ENCODE data around the gene TMEM123. TPM values are rescaled to one million over a fixed set of nuclear protein-coding genes. Genes with fewer than 3 reads are reported as not detected.

The TMEM123 gene
- total and polyA plus RNA-seq, 2 donors (not counting 1 experiment from before 2014, with no cell fraction given) = 36.7 to 422 TPM

DNA sequence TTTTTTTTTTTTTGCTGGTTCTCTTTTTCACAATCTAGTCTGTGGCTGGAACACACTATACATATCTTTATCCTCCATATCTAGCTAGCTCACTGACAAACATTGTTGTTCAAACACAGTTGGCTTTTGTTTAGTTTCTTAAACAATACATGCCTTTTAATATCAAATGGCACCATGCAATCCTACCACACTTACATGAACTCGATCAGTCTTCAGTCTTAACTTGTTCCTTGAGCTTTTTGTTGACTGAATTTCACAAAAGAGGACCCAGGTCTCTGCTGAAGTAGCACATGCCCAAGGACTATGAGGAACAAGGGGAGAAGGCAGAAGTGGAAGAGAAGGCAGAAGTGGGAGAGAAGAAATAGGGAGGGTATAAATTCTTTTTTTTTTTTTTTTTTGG is 25.5 kb downstream of the TMEM123 start:
- Histone ChIP-seq H3K9me3 (ENCODE audit: control extremely low read depth in 1 of 3, control insufficient read depth in 2 of 3, insufficient read depth in 1 of 3, low read length in 2 of 3) (peaks cover 0 to 1% (median 0%) of the 10 kb centered on the region in 3 donors), H3K4me2 (replicated peaks; ENCODE audit: low read depth, low read length, poor library complexity, severe bottlenecking) (no peak overlapping the region), H3K9ac (ENCODE audit: low read length) (no peak overlapping the region), H2AFZ (ENCODE audit: insufficient read depth, low read depth, low read length, poor library complexity, severe bottlenecking) (no peak overlapping the region), H3K4me1 (ENCODE audit: control insufficient read depth in 2 of 2, insufficient read depth in 2 of 2, low read length in 2 of 2) (peaks cover 25 to 28% of the 10 kb centered on the region in 2 donors), H3K4me3 (ENCODE audit: control extremely low read depth in 1 of 5, extremely low read depth in 1 of 5, insufficient read depth in 1 of 5, low read depth in 2 of 5, low read length in 4 of 5) (no peak overlapping the region), H3K27ac (ENCODE audit: low read length in 2 of 2) (no peak overlapping the region), H3K27me3 (replicated peaks in 1 of 4; ENCODE audit: control extremely low read depth in 1 of 4, control insufficient read depth in 3 of 4, insufficient read depth in 4 of 4, low read length in 3 of 4) (no peaks in the 10 kb centered on the region), H3K36me3 (replicated peaks in 1 of 2; ENCODE audit: control extremely low read depth in 1 of 2, control insufficient read depth in 1 of 2, extremely low read depth in 1 of 2, insufficient read depth in 2 of 2, low read length in 1 of 2) (peaks cover 6 to 11% of the 10 kb centered on the region in 2 experiments), H4K20me1 (ENCODE audit: control insufficient read depth, insufficient read depth, low read length, poor library complexity, severe bottlenecking) (peaks cover 9% of the 10 kb centered on the region), H3K79me2 (ENCODE audit: control insufficient read depth, insufficient read depth, low read length) (peaks cover 71% of the 10 kb centered on the region)
- WGBS (ENCODE audit: insufficient coverage) = no CpG with 5 or more reads among the region's 1 CpG
- Mint-ChIP-seq H3K4me1 (peaks cover 66% of the 10 kb centered on the region), H3K27ac (no peak overlapping the region), H3K9me3 (ENCODE audit: insufficient read depth) (no peaks in the 10 kb centered on the region), H3K4me3 (no peak overlapping the region), H3K27me3 (no peaks in the 10 kb centered on the region)
- intact Hi-C loops (cut with micrococcal nuclease) = no loop called here
- ChIA-PET POLR2A (interaction anchor here (0.7 kb wide), 1 partner anchor 127 kb away, joined by 6 read pairs; no protein-coding TSS in a partner anchor), CTCF (interaction anchor here (2.2 kb wide), 1 partner anchor 34 kb away, joined by 6 read pairs; no protein-coding TSS in a partner anchor)
- TF ChIP-seq, protein P1, sequence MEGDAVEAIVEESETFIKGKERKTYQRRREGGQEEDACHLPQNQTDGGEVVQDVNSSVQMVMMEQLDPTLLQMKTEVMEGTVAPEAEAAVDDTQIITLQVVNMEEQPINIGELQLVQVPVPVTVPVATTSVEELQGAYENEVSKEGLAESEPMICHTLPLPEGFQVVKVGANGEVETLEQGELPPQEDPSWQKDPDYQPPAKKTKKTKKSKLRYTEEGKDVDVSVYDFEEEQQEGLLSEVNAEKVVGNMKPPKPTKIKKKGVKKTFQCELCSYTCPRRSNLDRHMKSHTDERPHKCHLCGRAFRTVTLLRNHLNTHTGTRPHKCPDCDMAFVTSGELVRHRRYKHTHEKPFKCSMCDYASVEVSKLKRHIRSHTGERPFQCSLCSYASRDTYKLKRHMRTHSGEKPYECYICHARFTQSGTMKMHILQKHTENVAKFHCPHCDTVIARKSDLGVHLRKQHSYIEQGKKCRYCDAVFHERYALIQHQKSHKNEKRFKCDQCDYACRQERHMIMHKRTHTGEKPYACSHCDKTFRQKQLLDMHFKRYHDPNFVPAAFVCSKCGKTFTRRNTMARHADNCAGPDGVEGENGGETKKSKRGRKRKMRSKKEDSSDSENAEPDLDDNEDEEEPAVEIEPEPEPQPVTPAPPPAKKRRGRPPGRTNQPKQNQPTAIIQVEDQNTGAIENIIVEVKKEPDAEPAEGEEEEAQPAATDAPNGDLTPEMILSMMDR (IDR thresholded peaks at IDR 0.05) = no peak
- DNase-seq (no peak), ATAC-seq (ENCODE audit: low read depth) (no peak)

GRCh38 chr11:102426570-102426969 is 26.0 kb downstream of the TMEM123 start:
- no peak for TF ChIP-seq EZH2 (IDR thresholded peaks at IDR 0.05; ENCODE audit: borderline replicate concordance, insufficient read depth, low read depth, low read length, poor library complexity, severe bottlenecking)
- TF ChIP-seq, protein P1 (IDR thresholded peaks at IDR 0.05) = no peak
- ATAC-seq (ENCODE audit: low read depth) = no peak
- Histone ChIP-seq H2AFZ (ENCODE audit: insufficient read depth, low read depth, low read length, poor library complexity, severe bottlenecking) (no peak overlapping the region), H3K27me3 (replicated peaks in 1 of 4; ENCODE audit: control extremely low read depth in 1 of 4, control insufficient read depth in 3 of 4, insufficient read depth in 4 of 4, low read length in 3 of 4) (no peaks in the 10 kb centered on the region), H3K4me3 (ENCODE audit: control extremely low read depth in 1 of 5, extremely low read depth in 1 of 5, insufficient read depth in 1 of 5, low read depth in 2 of 5, low read length in 4 of 5) (no peak overlapping the region), H3K79me2 (ENCODE audit: control insufficient read depth, insufficient read depth, low read length) (peaks cover 71% of the 10 kb centered on the region), H3K36me3 (replicated peaks in 1 of 2; ENCODE audit: control extremely low read depth in 1 of 2, control insufficient read depth in 1 of 2, extremely low read depth in 1 of 2, insufficient read depth in 2 of 2, low read length in 1 of 2) (peaks cover 6 to 11% of the 10 kb centered on the region in 2 experiments), H3K4me1 (ENCODE audit: control insufficient read depth in 2 of 2, insufficient read depth in 2 of 2, low read length in 2 of 2) (peaks cover 22 to 24% of the 10 kb centered on the region in 2 donors), H3K27ac (ENCODE audit: low read length in 2 of 2) (no peak overlapping the region), H4K20me1 (ENCODE audit: control insufficient read depth, insufficient read depth, low read length, poor library complexity, severe bottlenecking) (peaks cover 9% of the 10 kb centered on the region), H3K9me3 (ENCODE audit: control extremely low read depth in 1 of 3, control insufficient read depth in 2 of 3, insufficient read depth in 1 of 3, low read length in 2 of 3) (no peaks in the 10 kb centered on the region), H3K4me2 (replicated peaks; ENCODE audit: low read depth, low read length, poor library complexity, severe bottlenecking) (no peak overlapping the region), H3K9ac (ENCODE audit: low read length) (no peak overlapping the region)
- DNase-seq = no peak
- POLR2A ChIA-PET = interaction anchor here (0.7 to 0.9 kb wide), 2 partner anchors 24 to 128 kb away, joined by 3 to 6 read pairs; no protein-coding TSS in a partner anchor
- Mint-ChIP-seq H3K9me3 (ENCODE audit: insufficient read depth) (no peaks in the 10 kb centered on the region), H3K27me3 (no peaks in the 10 kb centered on the region), H3K4me1 (peaks cover 66% of the 10 kb centered on the region), H3K27ac (no peak overlapping the region), H3K4me3 (no peak overlapping the region)
- CTCF ChIA-PET = interaction anchor here (1.1 to 2.2 kb wide), 2 partner anchors 33 to 59 kb away, joined by 3 to 6 read pairs; no protein-coding TSS in a partner anchor
- intact Hi-C loops (cut with micrococcal nuclease) = no loop called here

Measured in B cell (primary cell).